CD14-positive monocyte (primary cell): ENCODE measurements around the gene NOM1. TPM values are rescaled to one million over a fixed set of nuclear protein-coding genes. Genes with fewer than 3 reads are reported as not detected.
A peak's percentile ranks its signal among the peaks of the same experiment; 100 is the strongest.

ENCODE experiments used
- DNase-seq, 3 donors: peaks; one replicate each; pipeline ENCODE4 v3.0.0-alpha.2; 2011 to 2022
- H2AFZ ChIP-seq: 2 replicates; pipeline ENCODE4 v1.6.0; 2012; ENCODE audit warnings: mild to moderate bottlenecking, low read depth, low read length, inconsistent platforms; ENCODE audit not compliant: insufficient read depth, poor library complexity, severe bottlenecking
- H3K27ac ChIP-seq, 2 donors: 1 replicate in 1 of 2; 2 replicates in 1 of 2; pipeline ENCODE4 v1.5.1; 2012 to 2013; ENCODE audit warnings: low read length in 2 of 2, control low read depth in 1 of 2, inconsistent platforms in 1 of 2, low read depth in 1 of 2, mild to moderate bottlenecking in 1 of 2
- H3K27me3 ChIP-seq, 2 donors: one replicate each; pipeline versions ENCODE4 v1.6.0 to v1.6.1; 2011 to 2013; ENCODE audit warnings: low read length in 2 of 2; ENCODE audit not compliant: control insufficient read depth in 2 of 2, insufficient read depth in 2 of 2
- H3K36me3 ChIP-seq, 2 donors: replicated peaks in 1 of 2; 1 replicate in 1 of 2; 2 replicates in 1 of 2; pipeline versions ENCODE4 v1.5.1 to v1.6.1; 2012 to 2013; ENCODE audit warnings: low read length in 2 of 2, control low read depth in 1 of 2, inconsistent platforms in 1 of 2, mild to moderate bottlenecking in 1 of 2; ENCODE audit not compliant: insufficient read depth in 2 of 2, control insufficient read depth in 1 of 2
- H3K4me1 ChIP-seq, 2 donors: 1 replicate in 1 of 2; 2 replicates in 1 of 2; pipeline versions ENCODE4 v1.5.1 to v1.6.1; 2012 to 2013; ENCODE audit warnings: low read length in 2 of 2, control low read depth in 1 of 2, inconsistent platforms in 1 of 2, mild to moderate bottlenecking in 1 of 2, moderate library complexity in 1 of 2; ENCODE audit not compliant: insufficient read depth in 2 of 2, control insufficient read depth in 1 of 2
- H3K4me2 ChIP-seq: replicated peaks from 2 replicates; pipeline ENCODE3; 2012; ENCODE audit warnings: low read length, moderate library complexity, mild to moderate bottlenecking; ENCODE audit not compliant: poor library complexity, severe bottlenecking; ENCODE audit errors: extremely low read depth
- H3K4me3 ChIP-seq, 3 experiments: fragments of 200-600 bp in 1 of 3; sonication (generic) in 1 of 3; replicated peaks in 1 of 3; 1 replicate in 2 of 3; 2 replicates in 1 of 3; pipeline ENCODE4 v1.5.1; 2011 to 2013; ENCODE audit warnings: low read length in 3 of 3, mild to moderate bottlenecking in 3 of 3, control low read depth in 2 of 3, low read depth in 2 of 3, inconsistent platforms in 1 of 3, moderate library complexity in 1 of 3
- H3K79me2 ChIP-seq: 2 replicates; pipeline ENCODE4 v1.6.0; 2012; ENCODE audit warnings: mild to moderate bottlenecking, control low read depth, inconsistent platforms, low read length, moderate library complexity; ENCODE audit not compliant: insufficient read depth
- H3K9ac ChIP-seq: 2 replicates; pipeline ENCODE4 v1.6.0; 2017; ENCODE audit warnings: low read length, mild to moderate bottlenecking; ENCODE audit not compliant: insufficient read depth, poor library complexity, severe bottlenecking
- H3K9me3 ChIP-seq, 2 donors: replicated peaks in 1 of 2; 1 replicate in 1 of 2; 2 replicates in 1 of 2; pipeline versions ENCODE4 v1.5.1 to v1.6.1; 2012 to 2013; ENCODE audit warnings: low read length in 2 of 2, control low read depth in 1 of 2; ENCODE audit not compliant: control insufficient read depth in 1 of 2, insufficient read depth in 1 of 2
- H4K20me1 ChIP-seq: 2 replicates; pipeline ENCODE4 v1.6.0; 2012; ENCODE audit warnings: mild to moderate bottlenecking, low read length, control low read depth, moderate library complexity; ENCODE audit not compliant: insufficient read depth
- H3K27ac Mint-ChIP-seq, 7 donors: one replicate each; pipeline ENCODE4 v1.8.0; 2020; ENCODE audit warnings: mild to moderate bottlenecking in 7 of 7, mixed read lengths in 7 of 7, moderate library complexity in 6 of 7, inconsistent platforms in 2 of 7
- H3K27me3 Mint-ChIP-seq, 3 donors: one replicate each; pipeline ENCODE4 v1.8.0; 2021 to 2022; ENCODE audit warnings: low read depth in 3 of 3, mild to moderate bottlenecking in 3 of 3, mixed read lengths in 3 of 3, moderate library complexity in 3 of 3, inconsistent platforms in 1 of 3
- H3K36me3 Mint-ChIP-seq, 2 donors: one replicate each; pipeline ENCODE4 v1.8.0; 2020; ENCODE audit warnings: mixed read lengths in 2 of 2, inconsistent platforms in 1 of 2, mild to moderate bottlenecking in 1 of 2
- H3K4me1 Mint-ChIP-seq: one replicate; pipeline ENCODE4 v1.8.0; 2020; ENCODE audit warnings: mild to moderate bottlenecking, mixed read lengths
- H3K4me3 Mint-ChIP-seq, 2 donors: one replicate each; pipeline ENCODE4 v1.8.0; 2020; ENCODE audit warnings: mild to moderate bottlenecking in 2 of 2, mixed read lengths in 2 of 2, moderate library complexity in 1 of 2
- H3K9me3 Mint-ChIP-seq, 7 donors: one replicate each; pipeline ENCODE4 v1.8.0; 2020 to 2022; ENCODE audit warnings: mixed read lengths in 7 of 7, mild to moderate bottlenecking in 6 of 7, moderate library complexity in 6 of 7, inconsistent platforms in 2 of 7
- WGBS: methylation state at CpG from one replicate; pipeline ENCODE4 v1.1.5; 2013; ENCODE audit warnings: missing lambda C conversion rate; ENCODE audit not compliant: insufficient coverage; 5-methylcytosine and 5-hydroxymethylcytosine counted together
- intact Hi-C, 2 donors: fragments of 100-400 bp; cut with micrococcal nuclease; formaldehyde crosslinking; loops; one replicate each; pipeline versions ENCODE4 v1.15.0 to v1.15.1; 2023
- polyA plus RNA-seq, 3 donors: library from polyadenylated mRNA; depleted of rRNA in 1 of 3; unstranded in 2 of 3; stranded (reverse) in 1 of 3; fragments of 300-500 nt in 2 of 3; fragments of >200 nt in 1 of 3; fragmentation: Illumina TruSeq in 2 of 3; gene quantifications; 1 replicate in 2 of 3; 2 replicates in 1 of 3; pipeline ENCODE4 v1.2.3, GENCODE V29; 2012 to 2021
- TF ChIP-seq, protein P1 (sequence below): fragments of 200-600 bp; IDR thresholded peaks from one replicate; pipeline ENCODE4 v1.8.0; 2022; ENCODE audit warnings: antibody characterized with exemption, mild to moderate bottlenecking

Gene NOM1
- polyA plus RNA-seq, 3 donors, result 0.89 to 11.5 (median 1.9) TPM

DNA sequence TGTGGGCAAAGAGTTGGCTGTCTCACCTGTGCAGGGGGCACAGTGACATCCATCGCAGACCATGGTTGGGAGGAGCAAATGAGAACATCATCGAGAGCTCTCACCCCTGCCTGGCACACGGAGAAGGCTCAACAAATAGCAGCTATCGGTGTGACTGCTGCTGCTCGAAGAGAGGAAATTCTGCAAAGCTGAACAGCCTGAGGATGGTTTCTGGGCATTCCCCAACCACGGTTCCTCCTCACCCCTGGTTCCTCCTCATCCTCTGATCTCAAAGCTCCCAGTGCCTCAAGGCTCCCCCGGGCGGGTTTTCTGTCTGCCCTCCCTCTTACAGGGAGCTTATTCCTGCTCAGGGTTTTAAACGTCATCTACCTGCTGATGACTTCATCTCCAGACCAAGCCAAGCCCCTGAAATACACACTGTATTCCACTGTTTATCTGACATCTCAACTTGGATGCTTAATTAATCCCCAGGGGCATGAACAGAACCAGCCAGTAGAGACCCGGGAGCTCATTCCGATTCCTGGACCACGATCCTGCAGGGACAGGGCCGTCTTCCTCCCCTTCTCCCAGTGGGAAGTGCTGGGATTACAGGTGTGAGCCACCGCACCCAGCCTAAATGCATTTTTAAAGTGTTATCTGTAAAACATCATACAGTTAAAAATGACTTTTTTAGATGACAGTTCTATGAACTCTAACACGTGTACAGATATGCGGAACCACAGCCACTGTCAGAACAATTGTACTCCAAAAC lies 19.5 kb upstream of the NOM1 start:
- 27% methylated on average over 11 of the region's 16 CpGs for WGBS
- TF ChIP-seq, protein P1, sequence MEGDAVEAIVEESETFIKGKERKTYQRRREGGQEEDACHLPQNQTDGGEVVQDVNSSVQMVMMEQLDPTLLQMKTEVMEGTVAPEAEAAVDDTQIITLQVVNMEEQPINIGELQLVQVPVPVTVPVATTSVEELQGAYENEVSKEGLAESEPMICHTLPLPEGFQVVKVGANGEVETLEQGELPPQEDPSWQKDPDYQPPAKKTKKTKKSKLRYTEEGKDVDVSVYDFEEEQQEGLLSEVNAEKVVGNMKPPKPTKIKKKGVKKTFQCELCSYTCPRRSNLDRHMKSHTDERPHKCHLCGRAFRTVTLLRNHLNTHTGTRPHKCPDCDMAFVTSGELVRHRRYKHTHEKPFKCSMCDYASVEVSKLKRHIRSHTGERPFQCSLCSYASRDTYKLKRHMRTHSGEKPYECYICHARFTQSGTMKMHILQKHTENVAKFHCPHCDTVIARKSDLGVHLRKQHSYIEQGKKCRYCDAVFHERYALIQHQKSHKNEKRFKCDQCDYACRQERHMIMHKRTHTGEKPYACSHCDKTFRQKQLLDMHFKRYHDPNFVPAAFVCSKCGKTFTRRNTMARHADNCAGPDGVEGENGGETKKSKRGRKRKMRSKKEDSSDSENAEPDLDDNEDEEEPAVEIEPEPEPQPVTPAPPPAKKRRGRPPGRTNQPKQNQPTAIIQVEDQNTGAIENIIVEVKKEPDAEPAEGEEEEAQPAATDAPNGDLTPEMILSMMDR, result no peak
- no peak for DNase-seq

GRCh38 chr7:156932006-156932405 lies 17.5 kb upstream of the NOM1 start:
- Mint-ChIP-seq H3K4me3 (no peak overlapping the region), H3K36me3 (no peaks in the 10 kb centered on the region), H3K27ac (no peak overlapping the region), H3K27me3 (peaks cover 17 to 44% (median 21%) of the 10 kb centered on the region in 3 donors), H3K9me3 (peaks cover 0 to 3% (median 0%) of the 10 kb centered on the region in 7 donors), H3K4me1 (no peaks in the 10 kb centered on the region)
- Histone ChIP-seq H3K4me2 (no peak overlapping the region), H3K79me2 (no peaks in the 10 kb centered on the region), H4K20me1 (no peaks in the 10 kb centered on the region), H2AFZ (no peak overlapping the region), H3K9me3 (no peaks in the 10 kb centered on the region), H3K27me3 (peaks cover 0 to 9% of the 10 kb centered on the region in 2 donors), H3K36me3 (no peaks in the 10 kb centered on the region), H3K4me1 (no peaks in the 10 kb centered on the region), H3K27ac (no peak overlapping the region), H3K4me3 (no peak overlapping the region), H3K9ac (no peak overlapping the region)
- WGBS, result 43% methylated on average over 4 of the region's 7 CpGs
- TF ChIP-seq, protein P1, result no peak
- intact Hi-C loops, result no loop called here
- DNase-seq, result no peak

More for the DNA sequence above, 19.5 kb upstream of the NOM1 start:
- intact Hi-C loops, result no loop called here
- no peak overlapping the region for H3K27ac Mint-ChIP-seq
- H3K4me1 Mint-ChIP-seq, result no peaks in the 10 kb centered on the region
- Histone ChIP-seq H3K4me3 (no peak overlapping the region), H3K4me1 (no peaks in the 10 kb centered on the region), H3K27ac (no peak overlapping the region), H3K9me3 (no peaks in the 10 kb centered on the region), H3K79me2 (no peaks in the 10 kb centered on the region), H3K9ac (no peak overlapping the region), H4K20me1 (no peaks in the 10 kb centered on the region), H3K4me2 (no peak overlapping the region), H2AFZ (no peak overlapping the region), H3K36me3 (no peaks in the 10 kb centered on the region), H3K27me3 (peaks cover 0 to 9% of the 10 kb centered on the region in 2 donors)
- peak overlapping the region in 1 of 2 donors; percentile 6 for H3K4me3 Mint-ChIP-seq
- no peaks in the 10 kb centered on the region for H3K36me3 Mint-ChIP-seq
- H3K27me3 Mint-ChIP-seq, result peaks cover 19 to 47% (median 21%) of the 10 kb centered on the region in 3 donors
- H3K9me3 Mint-ChIP-seq, result peaks cover 0 to 1% (median 0%) of the 10 kb centered on the region in 7 donors
